Measurements from ENCODE around the gene TSHZ2.

DNA sequence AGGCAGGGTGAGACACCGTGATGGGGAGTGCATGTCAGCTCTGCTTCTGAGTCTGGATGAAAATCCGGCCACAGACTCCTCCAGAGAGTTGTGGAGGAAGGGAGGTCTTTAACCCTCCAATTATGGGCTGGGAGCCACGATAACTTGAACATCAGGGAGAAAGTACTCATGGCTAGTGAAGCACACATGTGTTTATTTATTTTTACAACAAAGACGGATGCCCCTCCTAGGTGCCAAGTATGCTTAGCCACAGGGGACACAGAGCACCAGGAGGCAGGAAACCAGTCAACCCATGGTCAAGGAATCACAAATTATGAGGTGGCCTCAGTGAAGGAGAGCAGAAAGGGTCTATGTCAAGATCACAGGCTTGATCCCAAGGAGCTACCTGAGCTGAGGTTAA is 567.4 kb downstream of the TSHZ2 start:
- TF ChIP-seq CTCF (IDR thresholded peaks at IDR 0.05) = no peak
- TF ChIP-seq POLR2A (IDR thresholded peaks at IDR 0.05) = no peak

Measured in breast epithelium (tissue), 3 donors.